ENCODE results near the gene DNAH2. TPM values are rescaled to one million over a fixed set of nuclear protein-coding genes. Genes with fewer than 3 reads are reported as not detected.
A peak's percentile ranks its signal among the peaks of the same experiment; 100 is the strongest.

The DNAH2 gene
- total and polyA plus RNA-seq, 2 of the 13 experiments (the other 11 are each of a cell fraction or from before 2014, with no cell fraction given) = not detected

- peak overlapping the region; percentile 96 for H3K4me2 ChIP-seq (ENCODE audit: low read depth, low read length)
- in situ Hi-C loops (cut with HindIII; ENCODE audit: extremely low pct_ligation_motif_present, low pct_unique_long_range_greater_than_20kb) = loop anchor here (10.0 kb wide), 1 partner anchor 266 kb away; the partner anchor contains the start of gene CD68
- no peak for DNase-seq (ENCODE audit: low spot score)
- peak overlapping the region; percentile 96; the same call in 1 of the 2 replicates for H3K9ac ChIP-seq (ENCODE audit: insufficient read depth, low read depth, low read length)
- peak overlapping the region in 1 of 3 experiments; percentile 83; a peak in 1 of 6 replicates for H3K4me3 ChIP-seq (replicated peaks in 1 of 3; ENCODE audit: insufficient read depth in 1 of 3, low read depth in 2 of 3, low read length in 3 of 3)
- peak overlapping the region; percentile 7 for H3K27ac ChIP-seq (ENCODE audit: extremely low read length, insufficient read depth, low read length)
- CTCF ChIA-PET (ENCODE audit: low intra/inter-chr PET ratio, low total read pairs) = no interaction called here
- POLR2A ChIA-PET = interaction anchor here (6.4 kb wide), 1 partner anchor 16 kb away, joined by 95 read pairs; the partner anchor contains the start of genes CYB5D1, NAA38 and TMEM88
- peaks cover 58% of the 10 kb centered on the region for H3K79me2 ChIP-seq (ENCODE audit: insufficient read depth, low read length)
- H4K20me1 ChIP-seq (ENCODE audit: insufficient read depth, low read length) = peaks cover 23% of the 10 kb centered on the region
- no peak overlapping the region for H2AFZ ChIP-seq (ENCODE audit: low read length)
- intact Hi-C loops (cut with micrococcal nuclease; ENCODE audit: unreplicated experiment) = loop anchor here (5.0 kb wide), 1 partner anchor 202 kb away; no protein-coding TSS in a partner anchor
- H3K4me1 ChIP-seq (ENCODE audit: insufficient read depth, low read length) = peaks cover 47% of the 10 kb centered on the region
- ATAC-seq = no peak
- no peaks in the 10 kb centered on the region for H3K9me3 ChIP-seq (ENCODE audit: low read length)
- WGBS (ENCODE audit: low lambda C conversion rate) = 70% methylated on average over 1 of the region's 1 CpG
- FAIRE-seq = no peak
- no TSS peak for BruUV-seq (replicated peaks)
- peaks cover 0 to 3% of the 10 kb centered on the region in 2 experiments; a peak in 1 of 5 replicates for H3K27me3 ChIP-seq (ENCODE audit: control insufficient read depth in 1 of 2, insufficient read depth in 2 of 2, low read length in 2 of 2)
- peaks cover 3 to 6% of the 10 kb centered on the region in 2 experiments; a peak in 3 of 5 replicates for H3K36me3 ChIP-seq (replicated peaks in 1 of 2; ENCODE audit: control insufficient read depth in 1 of 2, insufficient read depth in 2 of 2, low read length in 2 of 2)
- TF ChIP-seq, protein P1, sequence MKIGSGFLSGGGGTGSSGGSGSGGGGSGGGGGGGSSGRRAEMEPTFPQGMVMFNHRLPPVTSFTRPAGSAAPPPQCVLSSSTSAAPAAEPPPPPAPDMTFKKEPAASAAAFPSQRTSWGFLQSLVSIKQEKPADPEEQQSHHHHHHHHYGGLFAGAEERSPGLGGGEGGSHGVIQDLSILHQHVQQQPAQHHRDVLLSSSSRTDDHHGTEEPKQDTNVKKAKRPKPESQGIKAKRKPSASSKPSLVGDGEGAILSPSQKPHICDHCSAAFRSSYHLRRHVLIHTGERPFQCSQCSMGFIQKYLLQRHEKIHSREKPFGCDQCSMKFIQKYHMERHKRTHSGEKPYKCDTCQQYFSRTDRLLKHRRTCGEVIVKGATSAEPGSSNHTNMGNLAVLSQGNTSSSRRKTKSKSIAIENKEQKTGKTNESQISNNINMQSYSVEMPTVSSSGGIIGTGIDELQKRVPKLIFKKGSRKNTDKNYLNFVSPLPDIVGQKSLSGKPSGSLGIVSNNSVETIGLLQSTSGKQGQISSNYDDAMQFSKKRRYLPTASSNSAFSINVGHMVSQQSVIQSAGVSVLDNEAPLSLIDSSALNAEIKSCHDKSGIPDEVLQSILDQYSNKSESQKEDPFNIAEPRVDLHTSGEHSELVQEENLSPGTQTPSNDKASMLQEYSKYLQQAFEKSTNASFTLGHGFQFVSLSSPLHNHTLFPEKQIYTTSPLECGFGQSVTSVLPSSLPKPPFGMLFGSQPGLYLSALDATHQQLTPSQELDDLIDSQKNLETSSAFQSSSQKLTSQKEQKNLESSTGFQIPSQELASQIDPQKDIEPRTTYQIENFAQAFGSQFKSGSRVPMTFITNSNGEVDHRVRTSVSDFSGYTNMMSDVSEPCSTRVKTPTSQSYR (CRISPR knock-in tag; IDR thresholded peaks at IDR 0.05; ENCODE audit: borderline replicate concordance) = no peak
- TF ChIP-seq ZBTB38 (CRISPR knock-in tag; IDR thresholded peaks at IDR 0.05) = no peak
- TF ChIP-seq, protein P2, sequence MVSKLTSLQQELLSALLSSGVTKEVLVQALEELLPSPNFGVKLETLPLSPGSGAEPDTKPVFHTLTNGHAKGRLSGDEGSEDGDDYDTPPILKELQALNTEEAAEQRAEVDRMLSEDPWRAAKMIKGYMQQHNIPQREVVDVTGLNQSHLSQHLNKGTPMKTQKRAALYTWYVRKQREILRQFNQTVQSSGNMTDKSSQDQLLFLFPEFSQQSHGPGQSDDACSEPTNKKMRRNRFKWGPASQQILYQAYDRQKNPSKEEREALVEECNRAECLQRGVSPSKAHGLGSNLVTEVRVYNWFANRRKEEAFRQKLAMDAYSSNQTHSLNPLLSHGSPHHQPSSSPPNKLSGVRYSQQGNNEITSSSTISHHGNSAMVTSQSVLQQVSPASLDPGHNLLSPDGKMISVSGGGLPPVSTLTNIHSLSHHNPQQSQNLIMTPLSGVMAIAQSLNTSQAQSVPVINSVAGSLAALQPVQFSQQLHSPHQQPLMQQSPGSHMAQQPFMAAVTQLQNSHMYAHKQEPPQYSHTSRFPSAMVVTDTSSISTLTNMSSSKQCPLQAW (CRISPR knock-in tag; IDR thresholded peaks at IDR 0.05) = no peak
- no peak for TF ChIP-seq TCF7L2 (IDR thresholded peaks at IDR 0.05; ENCODE audit: low read depth, low read length)
- TF ChIP-seq HES4 (CRISPR knock-in tag; IDR thresholded peaks at IDR 0.05; ENCODE audit: borderline replicate concordance) = no peak
- no peak for TF ChIP-seq SAFB2 (CRISPR knock-in tag; IDR thresholded peaks at IDR 0.05; ENCODE audit: borderline replicate concordance, low read depth)
- TF ChIP-seq, protein P3, sequence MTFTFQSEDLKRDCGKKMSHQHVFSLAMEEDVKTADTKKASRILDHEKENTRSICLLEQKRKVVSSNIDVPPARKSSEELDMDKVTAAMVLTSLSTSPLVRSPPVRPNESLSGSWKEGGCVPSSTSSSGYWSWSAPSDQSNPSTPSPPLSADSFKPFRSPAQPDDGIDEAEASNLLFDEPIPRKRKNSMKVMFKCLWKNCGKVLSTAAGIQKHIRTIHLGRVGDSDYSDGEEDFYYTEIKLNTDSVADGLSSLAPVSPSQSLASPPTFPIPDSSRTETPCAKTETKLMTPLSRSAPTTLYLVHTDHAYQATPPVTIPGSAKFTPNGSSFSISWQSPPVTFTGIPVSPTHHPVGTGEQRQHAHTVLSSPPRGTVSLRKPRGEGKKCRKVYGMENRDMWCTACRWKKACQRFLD (CRISPR knock-in tag; IDR thresholded peaks at IDR 0.05; ENCODE audit: borderline replicate concordance) = no peak
- no peak for TF ChIP-seq ZFX (CRISPR knock-in tag; IDR thresholded peaks at IDR 0.05; ENCODE audit: low read depth)
- no peak for TF ChIP-seq PATZ1 (CRISPR knock-in tag; IDR thresholded peaks at IDR 0.05)
- no peak for TF ChIP-seq ZNF780A (CRISPR knock-in tag; IDR thresholded peaks at IDR 0.05)
- TF ChIP-seq GATAD1 (CRISPR knock-in tag; IDR thresholded peaks at IDR 0.05) = no peak
- TF ChIP-seq ZNF496 (CRISPR knock-in tag; IDR thresholded peaks at IDR 0.05; ENCODE audit: insufficient replicate concordance) = no peak
- no peak for TF ChIP-seq ZNF549 (CRISPR knock-in tag; IDR thresholded peaks at IDR 0.05)
- no peak for TF ChIP-seq BHLHE40 (IDR thresholded peaks at IDR 0.05; ENCODE audit: low read length)
- no peak for TF ChIP-seq HNF4A (CRISPR knock-in tag; IDR thresholded peaks at IDR 0.05)
- TF ChIP-seq FOXA3 (CRISPR knock-in tag; IDR thresholded peaks at IDR 0.05) = no peak
Observed at GRCh38 chr17:7840441-7840840, 122.9 kb downstream of the DNAH2 start.
